ENCODE data around the gene SERPINH1. TPM values are rescaled to one million over a fixed set of nuclear protein-coding genes. Genes with fewer than 3 reads are reported as not detected.

The SERPINH1 gene
- total RNA-seq, 1 donor from 2014 or later, result 234 TPM

- Mint-ChIP-seq H3K4me1 (ENCODE audit: low read depth) (peaks cover 7% of the 10 kb centered on the region), H3K4me3 (ENCODE audit: low read depth) (no peak overlapping the region), H3K27ac (no peak overlapping the region), H3K27me3 (peaks cover 24% of the 10 kb centered on the region), H3K9me3 (ENCODE audit: low read depth) (no peaks in the 10 kb centered on the region), H3K36me3 (ENCODE audit: insufficient read depth) (no peaks in the 10 kb centered on the region)
- TF ChIP-seq CTCF (IDR thresholded peaks at IDR 0.05; ENCODE audit: unreplicated experiment), result no peak
- DNase-seq (ENCODE audit: low spot score, unreplicated experiment), result no peak
Observed at GRCh38 chr11:75601494-75601893, 39.4 kb downstream of the SERPINH1 start.

- H3K27me3 Mint-ChIP-seq, result peaks cover 33% of the 10 kb centered on the region
- no peaks in the 10 kb centered on the region for H3K36me3 Mint-ChIP-seq (ENCODE audit: insufficient read depth)
- no peak overlapping the region for H3K4me3 Mint-ChIP-seq (ENCODE audit: low read depth)
- TF ChIP-seq CTCF (IDR thresholded peaks at IDR 0.05; ENCODE audit: unreplicated experiment), result no peak
- peaks cover 7% of the 10 kb centered on the region for H3K4me1 Mint-ChIP-seq (ENCODE audit: low read depth)
- no peaks in the 10 kb centered on the region for H3K9me3 Mint-ChIP-seq (ENCODE audit: low read depth)
- H3K27ac Mint-ChIP-seq, result no peak overlapping the region
- DNase-seq (ENCODE audit: low spot score, unreplicated experiment), result no peak
Observed at GRCh38 chr11:75602951-75603350, 40.9 kb downstream of the SERPINH1 start.

GRCh38 chr11:75603791-75604736, 42.0 kb downstream of the SERPINH1 start:
- H3K27me3 Mint-ChIP-seq, result peaks cover 33% of the 10 kb centered on the region
- peaks cover 7% of the 10 kb centered on the region for H3K4me1 Mint-ChIP-seq (ENCODE audit: low read depth)
- H3K9me3 Mint-ChIP-seq (ENCODE audit: low read depth), result no peaks in the 10 kb centered on the region
- no peak for TF ChIP-seq CTCF (IDR thresholded peaks at IDR 0.05; ENCODE audit: unreplicated experiment)
- no peak overlapping the region for H3K27ac Mint-ChIP-seq
- no peak overlapping the region for H3K4me3 Mint-ChIP-seq (ENCODE audit: low read depth)
- no peaks in the 10 kb centered on the region for H3K36me3 Mint-ChIP-seq (ENCODE audit: insufficient read depth)
- no peak for DNase-seq (ENCODE audit: low spot score, unreplicated experiment)

GRCh38 chr11:75606099-75606498, 44.0 kb downstream of the SERPINH1 start:
- no peak for TF ChIP-seq CTCF (IDR thresholded peaks at IDR 0.05; ENCODE audit: unreplicated experiment)
- H3K36me3 Mint-ChIP-seq (ENCODE audit: insufficient read depth), result no peaks in the 10 kb centered on the region
- H3K4me1 Mint-ChIP-seq (ENCODE audit: low read depth), result peaks cover 1% of the 10 kb centered on the region
- peaks cover 26% of the 10 kb centered on the region for H3K27me3 Mint-ChIP-seq
- DNase-seq (ENCODE audit: low spot score, unreplicated experiment), result no peak
- H3K4me3 Mint-ChIP-seq (ENCODE audit: low read depth), result no peak overlapping the region
- H3K27ac Mint-ChIP-seq, result no peak overlapping the region
- H3K9me3 Mint-ChIP-seq (ENCODE audit: low read depth), result no peaks in the 10 kb centered on the region

- Mint-ChIP-seq H3K4me3 (ENCODE audit: low read depth) (no peak overlapping the region), H3K9me3 (ENCODE audit: low read depth) (no peaks in the 10 kb centered on the region), H3K27me3 (peaks cover 8% of the 10 kb centered on the region), H3K4me1 (ENCODE audit: low read depth) (peaks cover 1% of the 10 kb centered on the region), H3K27ac (no peak overlapping the region), H3K36me3 (ENCODE audit: insufficient read depth) (no peaks in the 10 kb centered on the region)
- no peak for DNase-seq (ENCODE audit: low spot score, unreplicated experiment)
- no peak for TF ChIP-seq CTCF (IDR thresholded peaks at IDR 0.05; ENCODE audit: unreplicated experiment)
Observed at GRCh38 chr11:75611823-75612222, 49.8 kb downstream of the SERPINH1 start.

All from progenitor cell of endocrine pancreas (in vitro differentiated cells).